ENCODE data around the gene GTF2E1. TPM values are rescaled to one million over a fixed set of nuclear protein-coding genes. Genes with fewer than 3 reads are reported as not detected.

GTF2E1 gene
- total RNA-seq, 1 donor from 2014 or later, result 16.8 TPM

DNA sequence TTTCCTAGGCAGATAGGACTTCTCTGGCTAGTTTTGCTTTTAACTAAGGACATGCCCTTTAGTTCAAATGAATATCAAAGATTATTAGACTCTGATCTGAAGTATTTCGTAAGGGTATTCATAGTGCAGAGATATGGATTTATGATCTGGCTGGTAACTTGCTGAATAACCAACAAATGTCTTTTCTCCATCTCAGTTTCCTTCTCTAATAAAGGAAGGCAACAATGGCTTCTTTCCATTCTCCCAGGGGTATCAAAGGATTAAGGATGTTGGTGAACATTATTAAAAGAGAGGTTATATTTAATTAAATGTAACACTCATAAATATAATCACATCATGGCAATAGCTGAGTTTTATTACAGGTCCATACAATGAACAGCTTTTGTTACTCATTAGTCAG, 86.3 kb downstream of the GTF2E1 start:
- TF ChIP-seq, protein P1, sequence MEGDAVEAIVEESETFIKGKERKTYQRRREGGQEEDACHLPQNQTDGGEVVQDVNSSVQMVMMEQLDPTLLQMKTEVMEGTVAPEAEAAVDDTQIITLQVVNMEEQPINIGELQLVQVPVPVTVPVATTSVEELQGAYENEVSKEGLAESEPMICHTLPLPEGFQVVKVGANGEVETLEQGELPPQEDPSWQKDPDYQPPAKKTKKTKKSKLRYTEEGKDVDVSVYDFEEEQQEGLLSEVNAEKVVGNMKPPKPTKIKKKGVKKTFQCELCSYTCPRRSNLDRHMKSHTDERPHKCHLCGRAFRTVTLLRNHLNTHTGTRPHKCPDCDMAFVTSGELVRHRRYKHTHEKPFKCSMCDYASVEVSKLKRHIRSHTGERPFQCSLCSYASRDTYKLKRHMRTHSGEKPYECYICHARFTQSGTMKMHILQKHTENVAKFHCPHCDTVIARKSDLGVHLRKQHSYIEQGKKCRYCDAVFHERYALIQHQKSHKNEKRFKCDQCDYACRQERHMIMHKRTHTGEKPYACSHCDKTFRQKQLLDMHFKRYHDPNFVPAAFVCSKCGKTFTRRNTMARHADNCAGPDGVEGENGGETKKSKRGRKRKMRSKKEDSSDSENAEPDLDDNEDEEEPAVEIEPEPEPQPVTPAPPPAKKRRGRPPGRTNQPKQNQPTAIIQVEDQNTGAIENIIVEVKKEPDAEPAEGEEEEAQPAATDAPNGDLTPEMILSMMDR (IDR thresholded peaks at IDR 0.05), result no peak
- DNase-seq (no peak), ATAC-seq (no peak)
- Histone ChIP-seq H3K27me3 (no peaks in the 10 kb centered on the region), H3K27ac (no peak overlapping the region), H3K4me3 (no peak overlapping the region), H3K4me1 (no peaks in the 10 kb centered on the region), H3K9me3 (no peaks in the 10 kb centered on the region), H3K36me3 (no peaks in the 10 kb centered on the region)
- intact Hi-C loops (cut with DNase I), result no loop called here

DNA sequence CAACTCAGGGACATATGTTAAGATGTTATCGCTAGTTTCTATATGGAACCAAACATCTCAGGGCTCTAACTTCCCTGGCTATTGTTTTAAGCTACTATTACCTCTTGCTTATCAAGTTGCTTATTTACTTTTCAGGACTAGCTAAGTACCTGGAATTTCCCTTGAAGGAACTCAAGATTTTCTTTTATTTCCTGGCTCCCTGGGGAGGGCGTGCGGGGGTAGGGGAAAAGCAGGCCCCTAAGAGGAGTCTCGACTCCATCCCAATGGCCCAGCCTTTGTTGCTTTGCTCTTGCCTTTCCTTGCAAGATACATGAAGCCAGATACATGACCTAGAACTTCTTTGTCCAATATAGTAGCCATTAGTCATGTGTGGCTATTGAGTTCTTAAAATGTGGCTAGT, 88.5 kb downstream of the GTF2E1 start:
- no peak for ATAC-seq
- H3K27me3 ChIP-seq, result no peaks in the 10 kb centered on the region
- H3K9me3 ChIP-seq, result no peaks in the 10 kb centered on the region
- no peaks in the 10 kb centered on the region for H3K4me1 ChIP-seq
- H3K36me3 ChIP-seq, result no peaks in the 10 kb centered on the region
- TF ChIP-seq, protein P1 (IDR thresholded peaks at IDR 0.05), result no peak
- DNase-seq, result no peak
- no peak overlapping the region for H3K4me3 ChIP-seq
- intact Hi-C loops (cut with DNase I), result no loop called here
- no peak overlapping the region for H3K27ac ChIP-seq

Other genes starting within 250 kb of the GTF2E1 start
- gene NDUFB4, start 146.4 kb upstream of the GTF2E1 start, total RNA-seq, result 90.8 TPM
- 3.2 TPM for gene HGD, start 60.5 kb upstream of the GTF2E1 start, total RNA-seq
- gene RABL3, start 228 bp upstream of the GTF2E1 start, total RNA-seq, result 17.2 TPM
- gene STXBP5L, start 165.5 kb downstream of the GTF2E1 start, total RNA-seq, result not detected